Measurements from ENCODE around the gene SEMA5A.

Gene SEMA5A

GRCh38 chr5:9351546-9351945 lies 194.3 kb downstream of the SEMA5A start:
- Histone ChIP-seq H3K4me1 (ENCODE audit: insufficient read depth, insufficient read length) (no peaks in the 10 kb centered on the region), H3K36me3 (ENCODE audit: insufficient read depth, insufficient read length, low read length) (no peaks in the 10 kb centered on the region), H3K4me3 (ENCODE audit: insufficient read length, low read depth) (no peak overlapping the region), H3K9ac (ENCODE audit: insufficient read length, low read depth) (no peak overlapping the region), H3K9me3 (ENCODE audit: insufficient read depth, low read length) (no peaks in the 10 kb centered on the region), H3K27me3 (ENCODE audit: insufficient read depth, insufficient read length) (no peaks in the 10 kb centered on the region)
- no peak for TF ChIP-seq SUZ12 (IDR thresholded peaks at IDR 0.05; ENCODE audit: extremely low read depth, insufficient read depth, insufficient read length)
- TF ChIP-seq YY1 (IDR thresholded peaks at IDR 0.05; ENCODE audit: insufficient read depth, insufficient read length) = no peak
- TF ChIP-seq ZNF274 (IDR thresholded peaks at IDR 0.05; ENCODE audit: low read depth, low read length) = no peak
- no peak for DNase-seq (ENCODE audit: low read depth, low spot score)

GRCh38 chr5:9350301-9350797 lies 195.5 kb downstream of the SEMA5A start:
- no peaks in the 10 kb centered on the region for H3K27me3 ChIP-seq (ENCODE audit: insufficient read depth, insufficient read length)
- no peaks in the 10 kb centered on the region for H3K36me3 ChIP-seq (ENCODE audit: insufficient read depth, insufficient read length, low read length)
- DNase-seq (ENCODE audit: low read depth, low spot score) = no peak
- H3K9ac ChIP-seq (ENCODE audit: insufficient read length, low read depth) = no peak overlapping the region
- TF ChIP-seq YY1 (IDR thresholded peaks at IDR 0.05; ENCODE audit: insufficient read depth, insufficient read length) (no peak), SUZ12 (IDR thresholded peaks at IDR 0.05; ENCODE audit: extremely low read depth, insufficient read depth, insufficient read length) (no peak), ZNF274 (IDR thresholded peaks at IDR 0.05; ENCODE audit: low read depth, low read length) (no peak)
- H3K4me1 ChIP-seq (ENCODE audit: insufficient read depth, insufficient read length) = no peaks in the 10 kb centered on the region
- H3K4me3 ChIP-seq (ENCODE audit: insufficient read length, low read depth) = no peak overlapping the region
- H3K9me3 ChIP-seq (ENCODE audit: insufficient read depth, low read length) = no peaks in the 10 kb centered on the region; the same call in 1 of the 2 replicates

- TF ChIP-seq SUZ12 (IDR thresholded peaks at IDR 0.05; ENCODE audit: extremely low read depth, insufficient read depth, insufficient read length) (no peak), YY1 (IDR thresholded peaks at IDR 0.05; ENCODE audit: insufficient read depth, insufficient read length) (no peak), ZNF274 (IDR thresholded peaks at IDR 0.05; ENCODE audit: low read depth, low read length) (no peak)
- Histone ChIP-seq H3K4me1 (ENCODE audit: insufficient read depth, insufficient read length) (no peaks in the 10 kb centered on the region), H3K9ac (ENCODE audit: insufficient read length, low read depth) (no peak overlapping the region), H3K4me3 (ENCODE audit: insufficient read length, low read depth) (no peak overlapping the region), H3K9me3 (ENCODE audit: insufficient read depth, low read length) (no peaks in the 10 kb centered on the region; the same call in 1 of the 2 replicates), H3K36me3 (ENCODE audit: insufficient read depth, insufficient read length, low read length) (no peaks in the 10 kb centered on the region), H3K27me3 (ENCODE audit: insufficient read depth, insufficient read length) (no peaks in the 10 kb centered on the region)
- no peak for DNase-seq (ENCODE audit: low read depth, low spot score)
These were observed 197.4 kb downstream of the SEMA5A start for GRCh38 chr5:9348401-9348996.

DNA sequence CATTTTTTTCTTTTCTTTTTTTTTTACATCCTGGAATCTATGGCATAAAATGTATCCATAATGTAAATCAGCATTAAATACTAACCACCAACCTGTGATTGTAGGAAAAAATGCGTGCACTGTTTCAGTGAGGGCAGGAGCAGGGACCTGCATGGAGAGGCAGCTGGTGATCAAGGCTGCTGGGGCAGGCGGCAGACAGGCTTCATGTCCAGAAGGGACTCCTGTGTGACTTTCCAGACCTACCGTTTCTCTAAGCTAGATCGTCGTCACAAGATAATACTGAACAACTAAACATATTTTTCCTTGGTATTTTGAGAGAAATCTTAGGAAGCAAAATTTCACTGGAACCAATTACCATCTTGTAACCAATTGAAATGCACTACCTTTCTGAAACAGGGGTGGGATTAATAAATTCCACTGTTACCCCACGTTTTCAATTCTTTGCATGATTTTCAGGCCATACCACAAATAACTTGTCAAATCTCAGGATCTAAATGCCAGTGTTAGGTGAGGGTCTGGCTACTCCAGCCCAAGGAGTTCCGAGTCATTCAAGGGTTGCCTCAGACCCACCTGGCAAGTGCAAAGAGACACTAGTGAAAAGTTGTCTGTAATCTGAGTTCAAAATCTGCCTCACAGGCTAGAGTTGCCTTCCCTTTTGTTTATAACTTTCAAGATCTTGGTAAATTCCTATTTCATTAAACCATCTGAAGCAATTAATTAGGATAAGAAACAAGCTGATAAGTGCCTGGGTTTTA lies 198.2 kb downstream of the SEMA5A start:
- no peak overlapping the region for H3K9ac ChIP-seq (ENCODE audit: insufficient read length, low read depth)
- no peaks in the 10 kb centered on the region for H3K4me1 ChIP-seq (ENCODE audit: insufficient read depth, insufficient read length)

GRCh38 chr5:9347032-9347431 lies 198.8 kb downstream of the SEMA5A start:
- Histone ChIP-seq H3K36me3 (ENCODE audit: insufficient read depth, insufficient read length, low read length) (no peaks in the 10 kb centered on the region), H3K9ac (ENCODE audit: insufficient read length, low read depth) (no peak overlapping the region), H3K9me3 (ENCODE audit: insufficient read depth, low read length) (no peaks in the 10 kb centered on the region; the same call in 1 of the 2 replicates), H3K4me3 (ENCODE audit: insufficient read length, low read depth) (no peak overlapping the region), H3K27me3 (ENCODE audit: insufficient read depth, insufficient read length) (no peaks in the 10 kb centered on the region), H3K4me1 (ENCODE audit: insufficient read depth, insufficient read length) (no peaks in the 10 kb centered on the region)
- no peak for TF ChIP-seq SUZ12 (IDR thresholded peaks at IDR 0.05; ENCODE audit: extremely low read depth, insufficient read depth, insufficient read length)
- TF ChIP-seq YY1 (IDR thresholded peaks at IDR 0.05; ENCODE audit: insufficient read depth, insufficient read length) = no peak
- no peak for TF ChIP-seq ZNF274 (IDR thresholded peaks at IDR 0.05; ENCODE audit: low read depth, low read length)
- no peak for DNase-seq (ENCODE audit: low read depth, low spot score)

More for the DNA sequence above, 198.2 kb downstream of the SEMA5A start:
- Histone ChIP-seq H3K36me3 (ENCODE audit: insufficient read depth, insufficient read length, low read length) (no peaks in the 10 kb centered on the region), H3K9me3 (ENCODE audit: insufficient read depth, low read length) (no peaks in the 10 kb centered on the region; the same call in 1 of the 2 replicates), H3K4me3 (ENCODE audit: insufficient read length, low read depth) (no peak overlapping the region), H3K27me3 (ENCODE audit: insufficient read depth, insufficient read length) (no peaks in the 10 kb centered on the region)
- DNase-seq (ENCODE audit: low read depth, low spot score) = no peak
- no peak for TF ChIP-seq YY1 (IDR thresholded peaks at IDR 0.05; ENCODE audit: insufficient read depth, insufficient read length)
- TF ChIP-seq SUZ12 (IDR thresholded peaks at IDR 0.05; ENCODE audit: extremely low read depth, insufficient read depth, insufficient read length) = no peak
- no peak for TF ChIP-seq ZNF274 (IDR thresholded peaks at IDR 0.05; ENCODE audit: low read depth, low read length)

GRCh38 chr5:9344751-9345240 lies 201.1 kb downstream of the SEMA5A start:
- H3K36me3 ChIP-seq (ENCODE audit: insufficient read depth, insufficient read length, low read length) = no peaks in the 10 kb centered on the region
- no peaks in the 10 kb centered on the region for H3K4me1 ChIP-seq (ENCODE audit: insufficient read depth, insufficient read length)
- TF ChIP-seq YY1 (IDR thresholded peaks at IDR 0.05; ENCODE audit: insufficient read depth, insufficient read length) (no peak), SUZ12 (IDR thresholded peaks at IDR 0.05; ENCODE audit: extremely low read depth, insufficient read depth, insufficient read length) (no peak), ZNF274 (IDR thresholded peaks at IDR 0.05; ENCODE audit: low read depth, low read length) (no peak)
- H3K27me3 ChIP-seq (ENCODE audit: insufficient read depth, insufficient read length) = no peaks in the 10 kb centered on the region
- no peaks in the 10 kb centered on the region; the same call in 1 of the 2 replicates for H3K9me3 ChIP-seq (ENCODE audit: insufficient read depth, low read length)
- H3K4me3 ChIP-seq (ENCODE audit: insufficient read length, low read depth) = no peak overlapping the region
- H3K9ac ChIP-seq (ENCODE audit: insufficient read length, low read depth) = no peak overlapping the region
- DNase-seq (ENCODE audit: low read depth, low spot score) = no peak

Measured in NT2/D1 (cell line).